Measurements from ENCODE around the gene AFAP1L2.

AFAP1L2 gene

GRCh38 chr10:114313866-114314265 lies 90.4 kb downstream of the AFAP1L2 start:
- DNase-seq (ENCODE audit: low read depth) = no peak
- TF ChIP-seq, protein P1, sequence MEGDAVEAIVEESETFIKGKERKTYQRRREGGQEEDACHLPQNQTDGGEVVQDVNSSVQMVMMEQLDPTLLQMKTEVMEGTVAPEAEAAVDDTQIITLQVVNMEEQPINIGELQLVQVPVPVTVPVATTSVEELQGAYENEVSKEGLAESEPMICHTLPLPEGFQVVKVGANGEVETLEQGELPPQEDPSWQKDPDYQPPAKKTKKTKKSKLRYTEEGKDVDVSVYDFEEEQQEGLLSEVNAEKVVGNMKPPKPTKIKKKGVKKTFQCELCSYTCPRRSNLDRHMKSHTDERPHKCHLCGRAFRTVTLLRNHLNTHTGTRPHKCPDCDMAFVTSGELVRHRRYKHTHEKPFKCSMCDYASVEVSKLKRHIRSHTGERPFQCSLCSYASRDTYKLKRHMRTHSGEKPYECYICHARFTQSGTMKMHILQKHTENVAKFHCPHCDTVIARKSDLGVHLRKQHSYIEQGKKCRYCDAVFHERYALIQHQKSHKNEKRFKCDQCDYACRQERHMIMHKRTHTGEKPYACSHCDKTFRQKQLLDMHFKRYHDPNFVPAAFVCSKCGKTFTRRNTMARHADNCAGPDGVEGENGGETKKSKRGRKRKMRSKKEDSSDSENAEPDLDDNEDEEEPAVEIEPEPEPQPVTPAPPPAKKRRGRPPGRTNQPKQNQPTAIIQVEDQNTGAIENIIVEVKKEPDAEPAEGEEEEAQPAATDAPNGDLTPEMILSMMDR (IDR thresholded peaks at IDR 0.05; ENCODE audit: control insufficient read depth, extremely low read depth, insufficient read depth) = no peak
- no peak overlapping the region for H3K4me3 ChIP-seq (ENCODE audit: low read depth, low read length)

DNA sequence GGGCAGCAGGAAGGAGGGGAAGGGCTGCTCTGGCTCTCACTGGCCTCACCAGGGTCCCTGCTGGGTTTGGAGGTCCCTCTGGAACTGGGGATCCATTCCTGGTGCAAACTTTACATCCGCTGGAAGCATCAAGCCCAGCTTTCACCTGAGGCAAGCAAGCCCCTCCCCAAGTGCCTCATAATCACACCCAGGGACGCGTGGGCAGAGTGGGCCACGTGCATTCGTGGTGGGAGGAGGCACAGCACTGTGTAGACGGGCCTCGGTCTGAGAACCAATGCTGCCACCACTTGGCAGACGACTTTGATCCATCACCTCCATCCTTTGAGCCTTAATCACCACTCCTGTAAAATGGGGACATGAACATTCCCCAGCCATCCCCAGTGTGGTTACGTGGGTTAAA lies 91.2 kb downstream of the AFAP1L2 start:
- TF ChIP-seq, protein P1 (IDR thresholded peaks at IDR 0.05; ENCODE audit: control insufficient read depth, extremely low read depth, insufficient read depth) = no peak
- DNase-seq (ENCODE audit: low read depth) = no peak
- no peak overlapping the region for H3K4me3 ChIP-seq (ENCODE audit: low read depth, low read length)

- DNase-seq (ENCODE audit: low read depth) = no peak
- H3K4me3 ChIP-seq (ENCODE audit: low read depth, low read length) = no peak overlapping the region
- TF ChIP-seq, protein P1 (IDR thresholded peaks at IDR 0.05; ENCODE audit: control insufficient read depth, extremely low read depth, insufficient read depth) = no peak
Observed at GRCh38 chr10:114311496-114312209, 92.6 kb downstream of the AFAP1L2 start.

- H3K4me3 ChIP-seq (ENCODE audit: low read depth, low read length) = no peak overlapping the region
- DNase-seq (ENCODE audit: low read depth) = no peak
- TF ChIP-seq, protein P1 (IDR thresholded peaks at IDR 0.05; ENCODE audit: control insufficient read depth, extremely low read depth, insufficient read depth) = no peak
Observed at GRCh38 chr10:114311023-114311422, 93.3 kb downstream of the AFAP1L2 start.

GRCh38 chr10:114310346-114310745 lies 94.0 kb downstream of the AFAP1L2 start:
- DNase-seq (ENCODE audit: low read depth) = no peak
- TF ChIP-seq, protein P1 (IDR thresholded peaks at IDR 0.05; ENCODE audit: control insufficient read depth, extremely low read depth, insufficient read depth) = no peak
- no peak overlapping the region for H3K4me3 ChIP-seq (ENCODE audit: low read depth, low read length)

DNA sequence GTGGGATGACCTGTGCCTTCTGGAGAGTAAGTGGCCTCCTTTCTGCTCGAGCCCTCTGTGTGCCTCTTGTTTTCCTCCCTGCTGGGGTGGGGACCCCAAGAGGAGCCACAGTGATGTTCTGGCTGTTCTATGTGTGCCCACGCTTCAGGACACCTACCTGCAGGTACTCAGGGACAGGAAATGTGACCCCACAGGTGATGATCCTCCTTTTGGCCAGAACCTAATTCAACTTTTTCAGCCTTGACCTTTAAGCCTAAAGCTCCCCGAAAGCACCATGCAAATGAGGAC lies 95.0 kb downstream of the AFAP1L2 start:
- TF ChIP-seq, protein P1 (IDR thresholded peaks at IDR 0.05; ENCODE audit: control insufficient read depth, extremely low read depth, insufficient read depth) = no peak
- no peak for DNase-seq (ENCODE audit: low read depth)
- no peak overlapping the region for H3K4me3 ChIP-seq (ENCODE audit: low read depth, low read length)
